ENCODE data around the gene JUN.

DNA sequence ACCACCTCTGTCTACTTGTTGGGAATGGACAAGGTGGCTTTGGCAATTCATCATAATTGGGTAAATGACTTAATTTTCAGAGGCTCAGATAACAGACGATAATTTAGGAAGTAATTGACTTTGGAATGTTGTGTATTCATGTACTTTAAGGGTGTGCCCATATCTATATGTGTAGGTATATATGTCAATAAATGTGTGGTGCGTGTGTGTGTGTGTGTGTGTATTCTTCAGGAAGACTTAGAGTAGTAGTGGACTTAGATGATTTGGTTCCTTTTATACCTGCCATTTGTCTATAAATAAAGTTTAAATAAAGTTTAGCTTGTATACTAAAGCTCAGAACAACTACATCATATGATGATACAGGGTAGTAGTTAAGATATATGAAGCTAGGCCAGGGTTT is 20.0 kb upstream of the JUN start:
- TF ChIP-seq, protein P1, sequence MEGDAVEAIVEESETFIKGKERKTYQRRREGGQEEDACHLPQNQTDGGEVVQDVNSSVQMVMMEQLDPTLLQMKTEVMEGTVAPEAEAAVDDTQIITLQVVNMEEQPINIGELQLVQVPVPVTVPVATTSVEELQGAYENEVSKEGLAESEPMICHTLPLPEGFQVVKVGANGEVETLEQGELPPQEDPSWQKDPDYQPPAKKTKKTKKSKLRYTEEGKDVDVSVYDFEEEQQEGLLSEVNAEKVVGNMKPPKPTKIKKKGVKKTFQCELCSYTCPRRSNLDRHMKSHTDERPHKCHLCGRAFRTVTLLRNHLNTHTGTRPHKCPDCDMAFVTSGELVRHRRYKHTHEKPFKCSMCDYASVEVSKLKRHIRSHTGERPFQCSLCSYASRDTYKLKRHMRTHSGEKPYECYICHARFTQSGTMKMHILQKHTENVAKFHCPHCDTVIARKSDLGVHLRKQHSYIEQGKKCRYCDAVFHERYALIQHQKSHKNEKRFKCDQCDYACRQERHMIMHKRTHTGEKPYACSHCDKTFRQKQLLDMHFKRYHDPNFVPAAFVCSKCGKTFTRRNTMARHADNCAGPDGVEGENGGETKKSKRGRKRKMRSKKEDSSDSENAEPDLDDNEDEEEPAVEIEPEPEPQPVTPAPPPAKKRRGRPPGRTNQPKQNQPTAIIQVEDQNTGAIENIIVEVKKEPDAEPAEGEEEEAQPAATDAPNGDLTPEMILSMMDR (conservative IDR thresholded peaks at IDR 0.05), result no peak
- no peak for TF ChIP-seq EZH2 (IDR thresholded peaks at IDR 0.05; ENCODE audit: low read depth)

Measured in PC-9 (cell line).